HepG2 (cell line): Measurements from ENCODE around the gene NLRP6. TPM values are rescaled to one million over a fixed set of nuclear protein-coding genes. Genes with fewer than 3 reads are reported as not detected.

Experiments
- AHR ChIP-seq: IDR thresholded peaks from 2 replicates; pipeline ENCODE4 v1.6.1; 2018; ENCODE audit warnings: missing genetic modification reagents, missing compliant biosample characterization
- FOXO1 ChIP-seq: sonication (generic); formaldehyde crosslinking; IDR thresholded peaks from 2 replicates; pipeline ENCODE4 v1.4.0; 2020; ENCODE audit warnings: missing genetic modification reagents
- GRHL1 ChIP-seq: sonication (generic); formaldehyde crosslinking; conservative IDR thresholded peaks from 2 replicates; pipeline ENCODE4 v1.8.0; 2022; ENCODE audit warnings: missing genetic modification reagents
- KDM2A ChIP-seq: sonication (generic); formaldehyde crosslinking; IDR thresholded peaks from 2 replicates; pipeline ENCODE4 v1.4.0; 2020; ENCODE audit warnings: low read depth, missing genetic modification reagents, borderline replicate concordance
- POLR2G ChIP-seq: fragments of 200-400 bp; formaldehyde crosslinking; IDR thresholded peaks from 2 replicates; pipeline ENCODE4 v1.6.1; 2018; ENCODE audit warnings: mild to moderate bottlenecking, low read depth, low read length, moderate library complexity
- PRPF4 ChIP-seq: fragments of 200-400 bp; formaldehyde crosslinking; IDR thresholded peaks from 2 replicates; pipeline ENCODE4 v1.6.1; 2016; ENCODE audit warnings: low read length, low read depth; ENCODE audit not compliant: poor library complexity, severe bottlenecking
- USF2 ChIP-seq, 2 experiments: sonication (generic) in 1 of 2; formaldehyde crosslinking in 1 of 2; IDR thresholded peaks; 2 replicates each; pipeline versions ENCODE4 v1.5.1 to v1.6.1; 2011 to 2020; ENCODE audit warnings: borderline replicate concordance in 1 of 2, low read depth in 1 of 2, low read length in 1 of 2, mild to moderate bottlenecking in 1 of 2, missing genetic modification reagents in 1 of 2, moderate library complexity in 1 of 2
- YEATS4 ChIP-seq: sonication (generic); formaldehyde crosslinking; IDR thresholded peaks from 2 replicates; pipeline ENCODE4 v1.4.0; 2020; ENCODE audit warnings: missing genetic modification reagents, borderline replicate concordance
- ZBTB38 ChIP-seq: sonication (generic); formaldehyde crosslinking; IDR thresholded peaks from 2 replicates; pipeline ENCODE4 v1.5.1; 2020; ENCODE audit warnings: mild to moderate bottlenecking, missing genetic modification reagents
- ZNF160 ChIP-seq: sonication (generic); formaldehyde crosslinking; IDR thresholded peaks from 2 replicates; pipeline ENCODE4 v1.8.0; 2022; ENCODE audit warnings: mild to moderate bottlenecking, inconsistent platforms, missing genetic modification reagents
- ZNF644 ChIP-seq: IDR thresholded peaks from 2 replicates; pipeline ENCODE4 v1.6.1; 2016; ENCODE audit warnings: low read depth
- ZNF784 ChIP-seq: sonication (generic); formaldehyde crosslinking; IDR thresholded peaks from 2 replicates; pipeline ENCODE4 v1.5.1; 2020; ENCODE audit warnings: missing genetic modification reagents, mild to moderate bottlenecking, borderline replicate concordance
- polyA plus RNA-seq, 8 experiments: library from polyadenylated mRNA; depleted of rRNA in 3 of 8; stranded (reverse) in 7 of 8; unstranded in 1 of 8; fragments of >200 nt; fragmentation: Illumina TruSeq in 4 of 8; extraction: Trizol in 4 of 8; gene quantifications; 2 replicates each; pipeline versions ENCODE4 v1.2.1 to v1.2.3, GENCODE V29; 2011 to 2016; ENCODE audit warnings: low read depth in 4 of 8, missing spikeins in 1 of 8, mixed read lengths in 1 of 8; ENCODE audit not compliant: insufficient read depth in 1 of 8
- total RNA-seq, 5 experiments: library from RNA; depleted of rRNA; stranded (reverse); fragments of >200 nt; fragmentation: Illumina TruSeq; extraction: Trizol; gene quantifications; 2 replicates each; pipeline ENCODE4 v1.2.3, GENCODE V29; 2016; ENCODE audit warnings: low read depth in 1 of 5
- TF ChIP-seq, protein P1 (sequence below): sonication (generic); formaldehyde crosslinking; IDR thresholded peaks from 2 replicates; pipeline ENCODE4 v1.8.0; 2022; ENCODE audit warnings: missing genetic modification reagents, mild to moderate bottlenecking, moderate library complexity, borderline replicate concordance
- TF ChIP-seq, protein P2 (sequence below): IDR thresholded peaks from 2 replicates; pipeline ENCODE4 v1.6.1; 2012; ENCODE audit warnings: inconsistent platforms
- TF ChIP-seq, protein P3 (sequence below): sonication (generic); formaldehyde crosslinking; IDR thresholded peaks from 2 replicates; pipeline ENCODE4 v1.4.0; 2020; ENCODE audit warnings: mild to moderate bottlenecking, missing genetic modification reagents

The NLRP6 gene
- total and polyA plus RNA-seq, 2 of the 13 experiments (the other 11 are each of a cell fraction or from before 2014, with no cell fraction given): not detected

GRCh38 chr11:326842-327580, 48.8 kb downstream of the NLRP6 start (continued):
- TF ChIP-seq KDM2A (peak; percentile 23; the same call in 1 of the 2 replicates), USF2 (IDR thresholded peaks at IDR 0.05; ENCODE audit: low read depth, low read length) (peak; percentile 35; the same call in 1 of the 2 replicates), USF2 (CRISPR knock-in tag; IDR thresholded peaks at IDR 0.05; ENCODE audit: borderline replicate concordance) (peak; percentile 65; the same call in 1 of the 2 replicates), GRHL1 (CRISPR knock-in tag) (no peak), PRPF4 (no peak), ZNF784 (CRISPR knock-in tag) (peak; percentile 26; the same call in 1 of the 2 replicates), FOXO1 (CRISPR knock-in tag) (no peak), YEATS4 (CRISPR knock-in tag) (no peak), ZNF160 (no peak), ZBTB38 (CRISPR knock-in tag) (no peak), ZNF644 (CRISPR knock-in tag) (no peak), AHR (CRISPR knock-in tag) (no peak), POLR2G (peak; percentile 52)
- TF ChIP-seq, protein P1, sequence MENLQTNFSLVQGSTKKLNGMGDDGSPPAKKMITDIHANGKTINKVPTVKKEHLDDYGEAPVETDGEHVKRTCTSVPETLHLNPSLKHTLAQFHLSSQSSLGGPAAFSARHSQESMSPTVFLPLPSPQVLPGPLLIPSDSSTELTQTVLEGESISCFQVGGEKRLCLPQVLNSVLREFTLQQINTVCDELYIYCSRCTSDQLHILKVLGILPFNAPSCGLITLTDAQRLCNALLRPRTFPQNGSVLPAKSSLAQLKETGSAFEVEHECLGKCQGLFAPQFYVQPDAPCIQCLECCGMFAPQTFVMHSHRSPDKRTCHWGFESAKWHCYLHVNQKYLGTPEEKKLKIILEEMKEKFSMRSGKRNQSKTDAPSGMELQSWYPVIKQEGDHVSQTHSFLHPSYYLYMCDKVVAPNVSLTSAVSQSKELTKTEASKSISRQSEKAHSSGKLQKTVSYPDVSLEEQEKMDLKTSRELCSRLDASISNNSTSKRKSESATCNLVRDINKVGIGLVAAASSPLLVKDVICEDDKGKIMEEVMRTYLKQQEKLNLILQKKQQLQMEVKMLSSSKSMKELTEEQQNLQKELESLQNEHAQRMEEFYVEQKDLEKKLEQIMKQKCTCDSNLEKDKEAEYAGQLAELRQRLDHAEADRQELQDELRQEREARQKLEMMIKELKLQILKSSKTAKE (CRISPR knock-in tag): no peak
- TF ChIP-seq, protein P2, sequence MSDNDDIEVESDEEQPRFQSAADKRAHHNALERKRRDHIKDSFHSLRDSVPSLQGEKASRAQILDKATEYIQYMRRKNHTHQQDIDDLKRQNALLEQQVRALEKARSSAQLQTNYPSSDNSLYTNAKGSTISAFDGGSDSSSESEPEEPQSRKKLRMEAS: peak; percentile 28; the same call in 1 of the 2 replicates
- TF ChIP-seq, protein P3, sequence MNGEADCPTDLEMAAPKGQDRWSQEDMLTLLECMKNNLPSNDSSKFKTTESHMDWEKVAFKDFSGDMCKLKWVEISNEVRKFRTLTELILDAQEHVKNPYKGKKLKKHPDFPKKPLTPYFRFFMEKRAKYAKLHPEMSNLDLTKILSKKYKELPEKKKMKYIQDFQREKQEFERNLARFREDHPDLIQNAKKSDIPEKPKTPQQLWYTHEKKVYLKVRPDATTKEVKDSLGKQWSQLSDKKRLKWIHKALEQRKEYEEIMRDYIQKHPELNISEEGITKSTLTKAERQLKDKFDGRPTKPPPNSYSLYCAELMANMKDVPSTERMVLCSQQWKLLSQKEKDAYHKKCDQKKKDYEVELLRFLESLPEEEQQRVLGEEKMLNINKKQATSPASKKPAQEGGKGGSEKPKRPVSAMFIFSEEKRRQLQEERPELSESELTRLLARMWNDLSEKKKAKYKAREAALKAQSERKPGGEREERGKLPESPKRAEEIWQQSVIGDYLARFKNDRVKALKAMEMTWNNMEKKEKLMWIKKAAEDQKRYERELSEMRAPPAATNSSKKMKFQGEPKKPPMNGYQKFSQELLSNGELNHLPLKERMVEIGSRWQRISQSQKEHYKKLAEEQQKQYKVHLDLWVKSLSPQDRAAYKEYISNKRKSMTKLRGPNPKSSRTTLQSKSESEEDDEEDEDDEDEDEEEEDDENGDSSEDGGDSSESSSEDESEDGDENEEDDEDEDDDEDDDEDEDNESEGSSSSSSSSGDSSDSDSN (CRISPR knock-in tag): peak; percentile 17; the same call in 1 of the 2 replicates
